GM10847 (cell line): ENCODE results near the gene SLC9A4.

Experiments used
- POLR2A ChIP-seq: IDR thresholded peaks from 2 replicates; pipeline ENCODE4 v1.6.1; 2011; ENCODE audit not compliant: insufficient read length; ENCODE audit errors: extremely low read depth

SLC9A4 gene

GRCh38 chr2:102473020-102473419, at the start of gene SLC9A4:
TSS of gene SLC9A4 (plus strand) at chr2:102473226. CDS start at chr2:102473760, 534 bp downstream.
- no peak for TF ChIP-seq POLR2A

GRCh38 chr2:102423368-102423767, 49.7 kb upstream of the SLC9A4 start:
- TF ChIP-seq POLR2A: no peak

GRCh38 chr2:102424754-102425153, 48.3 kb upstream of the SLC9A4 start:
- no peak for TF ChIP-seq POLR2A

- no peak for TF ChIP-seq POLR2A
Measured at GRCh38 chr2:102425441-102426132, 47.4 kb upstream of the SLC9A4 start.

DNA sequence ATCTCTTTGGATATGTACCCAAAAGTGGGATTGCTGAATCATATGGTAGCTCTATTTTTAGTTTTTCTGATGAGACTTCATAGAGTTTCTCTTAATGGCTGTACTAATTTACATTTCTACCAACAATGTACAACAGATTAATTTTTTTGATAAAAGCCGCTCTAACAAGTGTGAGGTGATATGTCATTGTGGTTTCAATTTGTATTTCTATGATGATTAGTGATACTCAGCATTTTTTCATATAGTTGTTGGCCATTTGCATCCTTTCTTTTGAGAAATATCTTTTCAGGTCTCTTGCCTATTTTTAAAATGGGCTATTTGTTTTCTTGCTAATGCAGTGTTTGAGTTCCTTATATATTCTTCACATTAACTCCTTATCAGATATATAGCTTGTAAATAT, 45.8 kb upstream of the SLC9A4 start:
- TF ChIP-seq POLR2A: no peak

GRCh38 chr2:102428573-102428972, 44.5 kb upstream of the SLC9A4 start:
- TF ChIP-seq POLR2A: no peak

- TF ChIP-seq POLR2A: no peak
Measured at GRCh38 chr2:102432386-102432785, 40.6 kb upstream of the SLC9A4 start.

- TF ChIP-seq POLR2A: no peak
Measured at GRCh38 chr2:102433973-102434654, 38.9 kb upstream of the SLC9A4 start.

GRCh38 chr2:102434655-102435381, 38.2 kb upstream of the SLC9A4 start:
- TF ChIP-seq POLR2A: no peak

GRCh38 chr2:102435741-102436140, 37.3 kb upstream of the SLC9A4 start:
- no peak for TF ChIP-seq POLR2A

GRCh38 chr2:102436323-102436722, 36.7 kb upstream of the SLC9A4 start:
- no peak for TF ChIP-seq POLR2A

DNA sequence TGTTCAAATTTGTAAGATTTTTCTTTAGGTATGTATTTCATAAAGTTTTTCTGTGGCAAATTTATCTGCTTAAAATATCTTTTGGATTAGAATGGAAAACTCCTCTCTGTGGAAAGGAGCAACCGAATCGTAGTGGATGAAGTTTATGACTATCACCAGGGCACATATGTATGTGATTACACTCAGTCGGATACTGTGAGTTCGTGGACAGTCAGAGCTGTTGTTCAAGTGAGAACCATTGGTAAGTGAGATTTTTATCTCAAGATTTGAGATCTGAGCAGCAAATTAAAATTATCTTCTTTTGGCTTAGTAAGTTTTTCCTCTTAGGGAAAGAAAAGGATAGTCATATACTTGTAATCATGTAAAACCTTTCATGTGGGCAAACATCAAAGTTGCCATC, 35.9 kb upstream of the SLC9A4 start:
- TF ChIP-seq POLR2A: no peak

GRCh38 chr2:102438111-102438510, 34.9 kb upstream of the SLC9A4 start:
- no peak for TF ChIP-seq POLR2A

DNA sequence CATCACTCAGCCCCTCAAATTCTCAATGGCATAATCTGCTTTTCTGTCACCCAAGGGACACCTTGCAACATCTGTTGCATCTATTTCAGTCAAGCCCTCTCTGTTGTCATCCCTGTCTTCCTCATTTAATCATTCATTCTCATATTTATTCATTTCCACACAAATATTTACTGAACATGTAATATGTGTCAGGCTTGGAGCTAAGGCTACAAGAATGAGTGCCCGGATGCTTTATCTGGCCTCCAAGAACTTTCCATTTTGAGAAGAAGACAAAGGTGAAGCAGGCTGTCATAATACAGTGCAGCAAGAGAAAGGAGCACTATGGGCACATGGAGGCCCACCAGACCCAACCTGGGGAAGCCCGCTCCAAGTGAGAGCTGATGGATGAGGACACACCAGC, 34.4 kb upstream of the SLC9A4 start:
- no peak for TF ChIP-seq POLR2A

DNA sequence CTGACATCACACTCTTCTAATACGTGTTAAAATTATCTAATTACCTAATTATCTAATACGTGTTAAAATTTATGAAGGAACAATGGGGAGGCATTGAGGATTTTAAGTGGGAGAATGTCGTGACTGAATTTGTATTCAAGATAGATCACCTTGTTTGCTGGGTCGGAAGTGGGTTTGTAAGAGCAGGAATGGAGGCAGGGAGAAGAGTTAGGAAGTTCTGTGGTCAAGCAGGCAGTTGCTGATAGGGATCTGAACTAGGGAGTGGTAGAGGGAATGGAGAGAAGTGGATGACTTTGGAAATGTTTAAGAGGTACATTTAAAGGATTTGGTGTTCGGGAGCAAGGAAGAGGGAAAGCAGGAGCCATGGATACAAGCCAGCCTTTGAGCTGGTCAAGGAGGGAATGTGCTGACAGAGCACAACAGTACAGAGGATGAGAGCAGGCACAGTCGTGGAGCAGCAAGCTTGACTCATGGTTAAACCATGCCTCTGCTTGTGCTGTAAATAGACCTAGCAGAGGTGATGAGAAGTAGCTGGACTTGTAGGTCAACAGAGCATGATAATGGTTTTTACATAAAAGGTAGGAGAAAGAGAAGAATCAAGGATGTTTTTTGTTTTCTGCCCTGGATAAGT, 33.8 kb upstream of the SLC9A4 start:
- TF ChIP-seq POLR2A: no peak
